GM12878 (cell line): ENCODE results near the gene DNPEP.

Experiments used
- BRCA1 ChIP-seq: IDR thresholded peaks from 2 replicates; pipeline ENCODE4 v1.6.1; 2011; ENCODE audit warnings: low read depth, low read length, improper control_type of control experiment
- CREB1 ChIP-seq: IDR thresholded peaks from 2 replicates; pipeline ENCODE4 v1.6.1; 2012; ENCODE audit warnings: low read depth, mild to moderate bottlenecking, inconsistent platforms
- EZH2 ChIP-seq: IDR thresholded peaks from 2 replicates; pipeline ENCODE4 v1.6.1; 2012; ENCODE audit warnings: low read depth, mild to moderate bottlenecking, control low read depth, inconsistent platforms, low read length, borderline replicate concordance; ENCODE audit not compliant: control insufficient read depth
- HDGF ChIP-seq: fragments of 450-650 bp; IDR thresholded peaks from 2 replicates; pipeline ENCODE4 v1.6.1; 2016; ENCODE audit warnings: antibody characterized with exemption
- NFIC ChIP-seq: IDR thresholded peaks from 2 replicates; pipeline ENCODE4 v1.6.1; 2012; ENCODE audit warnings: low read depth, mild to moderate bottlenecking, inconsistent platforms, low read length, moderate library complexity
- NR2C2 ChIP-seq: IDR thresholded peaks from 2 replicates; pipeline ENCODE4 v1.6.1; 2011; ENCODE audit warnings: borderline replicate concordance, low read depth; ENCODE audit not compliant: control insufficient read depth, insufficient read length
- POLR2A ChIP-seq: IDR thresholded peaks from 2 replicates; pipeline ENCODE4 v1.6.1; 2011; ENCODE audit warnings: low read depth, mild to moderate bottlenecking, low read length
- POLR2AphosphoS5 ChIP-seq: IDR thresholded peaks from 2 replicates; pipeline ENCODE4 v1.6.1; 2011; ENCODE audit warnings: mild to moderate bottlenecking, low read length, inconsistent platforms
- TCF12 ChIP-seq: IDR thresholded peaks from 2 replicates; pipeline ENCODE4 v1.6.1; 2011; ENCODE audit warnings: low read depth, mild to moderate bottlenecking, low read length
- TF ChIP-seq, protein P1 (sequence below), 3 experiments: IDR thresholded peaks in 2 of 3; conservative IDR thresholded peaks in 1 of 3; 2 replicates each; pipeline ENCODE4 v1.5.1; 2011; ENCODE audit warnings: low read depth in 3 of 3, low read length in 3 of 3, mild to moderate bottlenecking in 3 of 3, control low read depth in 2 of 3, moderate library complexity in 2 of 3, inconsistent platforms in 1 of 3, mixed read lengths in 1 of 3; ENCODE audit not compliant: control insufficient read depth in 2 of 3, insufficient read depth in 1 of 3; ENCODE audit errors: extremely low read depth in 1 of 3
- TF ChIP-seq, protein P2 (sequence below): IDR thresholded peaks from 2 replicates; pipeline ENCODE4 v1.6.1; 2011; ENCODE audit warnings: low read depth, low read length, improper control_type of control experiment, borderline replicate concordance
- TF ChIP-seq, protein P3 (sequence below): fragments of 450-650 bp; IDR thresholded peaks from 2 replicates; pipeline ENCODE4 v1.6.1; 2017; ENCODE audit warnings: antibody characterized with exemption, mild to moderate bottlenecking, moderate library complexity

DNA sequence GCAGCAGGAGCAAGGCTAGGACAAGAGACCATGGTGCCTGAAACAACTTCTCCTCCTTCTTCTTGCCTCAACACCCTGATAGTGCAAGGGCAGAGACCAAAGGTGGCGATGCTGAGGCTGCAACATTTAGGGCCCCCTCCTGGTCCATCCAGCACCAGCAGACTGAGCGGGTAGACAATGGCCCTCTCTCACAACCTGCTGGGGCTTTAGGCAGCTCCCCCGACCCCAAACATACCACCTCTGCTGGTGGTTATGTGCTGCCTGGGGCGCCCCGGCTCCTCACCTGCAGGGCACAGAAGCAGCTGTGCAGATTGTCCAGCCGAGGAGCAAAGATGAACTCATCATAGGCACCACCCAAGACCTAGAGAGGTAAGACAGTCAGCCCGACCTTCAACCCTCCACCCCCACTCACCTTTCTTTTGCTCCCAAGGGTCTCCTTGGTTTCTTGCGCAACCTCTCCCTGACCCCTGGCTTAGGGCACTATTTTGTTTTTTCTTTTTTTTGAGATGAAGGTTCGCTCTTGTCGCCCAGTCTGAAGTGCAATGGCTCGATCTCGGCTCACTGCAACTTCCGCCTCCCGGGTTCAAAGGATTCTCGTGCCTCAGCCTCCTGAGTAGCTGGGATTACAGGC is 3.5 kb downstream of the DNPEP start:
- TF ChIP-seq POLR2AphosphoS5 (no peak), HDGF (no peak), EZH2 (no peak), NFIC (no peak), TCF12 (no peak), CREB1 (no peak), POLR2A (no peak), BRCA1 (no peak), NR2C2 (no peak)
- TF ChIP-seq, protein P1, sequence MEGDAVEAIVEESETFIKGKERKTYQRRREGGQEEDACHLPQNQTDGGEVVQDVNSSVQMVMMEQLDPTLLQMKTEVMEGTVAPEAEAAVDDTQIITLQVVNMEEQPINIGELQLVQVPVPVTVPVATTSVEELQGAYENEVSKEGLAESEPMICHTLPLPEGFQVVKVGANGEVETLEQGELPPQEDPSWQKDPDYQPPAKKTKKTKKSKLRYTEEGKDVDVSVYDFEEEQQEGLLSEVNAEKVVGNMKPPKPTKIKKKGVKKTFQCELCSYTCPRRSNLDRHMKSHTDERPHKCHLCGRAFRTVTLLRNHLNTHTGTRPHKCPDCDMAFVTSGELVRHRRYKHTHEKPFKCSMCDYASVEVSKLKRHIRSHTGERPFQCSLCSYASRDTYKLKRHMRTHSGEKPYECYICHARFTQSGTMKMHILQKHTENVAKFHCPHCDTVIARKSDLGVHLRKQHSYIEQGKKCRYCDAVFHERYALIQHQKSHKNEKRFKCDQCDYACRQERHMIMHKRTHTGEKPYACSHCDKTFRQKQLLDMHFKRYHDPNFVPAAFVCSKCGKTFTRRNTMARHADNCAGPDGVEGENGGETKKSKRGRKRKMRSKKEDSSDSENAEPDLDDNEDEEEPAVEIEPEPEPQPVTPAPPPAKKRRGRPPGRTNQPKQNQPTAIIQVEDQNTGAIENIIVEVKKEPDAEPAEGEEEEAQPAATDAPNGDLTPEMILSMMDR (IDR thresholded peaks at IDR 0.05 in 2 of 3, conservative IDR thresholded peaks at IDR 0.05 in 1 of 3; ENCODE audit: control insufficient read depth in 2 of 3, extremely low read depth in 1 of 3, insufficient read depth in 1 of 3, low read depth in 3 of 3, low read length in 3 of 3) = no peak
- TF ChIP-seq, protein P2, sequence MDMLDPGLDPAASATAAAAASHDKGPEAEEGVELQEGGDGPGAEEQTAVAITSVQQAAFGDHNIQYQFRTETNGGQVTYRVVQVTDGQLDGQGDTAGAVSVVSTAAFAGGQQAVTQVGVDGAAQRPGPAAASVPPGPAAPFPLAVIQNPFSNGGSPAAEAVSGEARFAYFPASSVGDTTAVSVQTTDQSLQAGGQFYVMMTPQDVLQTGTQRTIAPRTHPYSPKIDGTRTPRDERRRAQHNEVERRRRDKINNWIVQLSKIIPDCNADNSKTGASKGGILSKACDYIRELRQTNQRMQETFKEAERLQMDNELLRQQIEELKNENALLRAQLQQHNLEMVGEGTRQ = no peak
- TF ChIP-seq, protein P3, sequence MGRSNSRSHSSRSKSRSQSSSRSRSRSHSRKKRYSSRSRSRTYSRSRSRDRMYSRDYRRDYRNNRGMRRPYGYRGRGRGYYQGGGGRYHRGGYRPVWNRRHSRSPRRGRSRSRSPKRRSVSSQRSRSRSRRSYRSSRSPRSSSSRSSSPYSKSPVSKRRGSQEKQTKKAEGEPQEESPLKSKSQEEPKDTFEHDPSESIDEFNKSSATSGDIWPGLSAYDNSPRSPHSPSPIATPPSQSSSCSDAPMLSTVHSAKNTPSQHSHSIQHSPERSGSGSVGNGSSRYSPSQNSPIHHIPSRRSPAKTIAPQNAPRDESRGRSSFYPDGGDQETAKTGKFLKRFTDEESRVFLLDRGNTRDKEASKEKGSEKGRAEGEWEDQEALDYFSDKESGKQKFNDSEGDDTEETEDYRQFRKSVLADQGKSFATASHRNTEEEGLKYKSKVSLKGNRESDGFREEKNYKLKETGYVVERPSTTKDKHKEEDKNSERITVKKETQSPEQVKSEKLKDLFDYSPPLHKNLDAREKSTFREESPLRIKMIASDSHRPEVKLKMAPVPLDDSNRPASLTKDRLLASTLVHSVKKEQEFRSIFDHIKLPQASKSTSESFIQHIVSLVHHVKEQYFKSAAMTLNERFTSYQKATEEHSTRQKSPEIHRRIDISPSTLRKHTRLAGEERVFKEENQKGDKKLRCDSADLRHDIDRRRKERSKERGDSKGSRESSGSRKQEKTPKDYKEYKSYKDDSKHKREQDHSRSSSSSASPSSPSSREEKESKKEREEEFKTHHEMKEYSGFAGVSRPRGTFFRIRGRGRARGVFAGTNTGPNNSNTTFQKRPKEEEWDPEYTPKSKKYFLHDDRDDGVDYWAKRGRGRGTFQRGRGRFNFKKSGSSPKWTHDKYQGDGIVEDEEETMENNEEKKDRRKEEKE = no peak
